Panc1 (cell line): ENCODE data around the gene PELI2. TPM values are rescaled to one million over a fixed set of nuclear protein-coding genes. Genes with fewer than 3 reads are reported as not detected.

ENCODE experiments used
- ATAC-seq: fragments of 200-7000 bp; cut with Tn5 transposase; 2 replicates; pipeline ENCODE4 v1.9.1; 2020; ENCODE audit warnings: mild to moderate bottlenecking, moderate library complexity
- BruUV-seq: library from RNA; stranded (reverse); fragments of 400-500 nt; replicated peaks from 2 replicates; lab custom pipeline; 2021; lab: Mats Ljungman, UMichigan
- CTCF ChIA-PET: fragments of 300-600 bp; sonication (Branson Sonifier 250); formaldehyde crosslinking; loops from one replicate; lab custom pipeline; 2022; ENCODE audit warnings: antibody characterized with exemption; lab: Charles Lee
- POLR2A ChIA-PET: fragments of 300-600 bp; sonication (Branson Sonifier 250); formaldehyde crosslinking; loops from one replicate; lab custom pipeline; 2022; ENCODE audit warnings: antibody characterized with exemption; lab: Charles Lee
- DNase-seq: peaks from one replicate; pipeline ENCODE4 v3.0.0-alpha.2; 2010; ENCODE audit warnings: low read depth, low spot score
- H3K27ac ChIP-seq: 2 replicates; pipeline ENCODE4 v1.5.1; 2011; ENCODE audit warnings: mild to moderate bottlenecking, low read length, inconsistent platforms
- H3K27me3 ChIP-seq: fragments of 200-500 bp; sonication (Bioruptor generic); 2 replicates; pipeline ENCODE4 v1.6.0; 2014; ENCODE audit warnings: low read length, inconsistent platforms; ENCODE audit not compliant: control insufficient read depth, insufficient read depth
- H3K36me3 ChIP-seq: fragments of 200-500 bp; sonication (Bioruptor generic); 2 replicates; pipeline ENCODE4 v1.5.1; 2014; ENCODE audit warnings: inconsistent platforms, mild to moderate bottlenecking, low read length, moderate library complexity; ENCODE audit not compliant: control insufficient read depth, insufficient read depth
- H3K4me1 ChIP-seq: 2 replicates; pipeline ENCODE4 v1.5.1; 2011; ENCODE audit warnings: inconsistent platforms, mild to moderate bottlenecking, low read length, moderate library complexity; ENCODE audit not compliant: control insufficient read depth, insufficient read depth
- H3K4me3 ChIP-seq, 2 experiments: 2 replicates each; pipeline ENCODE4 v1.5.1; 2011 to 2012; ENCODE audit warnings: low read depth in 2 of 2, low read length in 2 of 2, mild to moderate bottlenecking in 2 of 2, inconsistent platforms in 1 of 2, moderate library complexity in 1 of 2
- H3K9me3 ChIP-seq: fragments of 200-500 bp; sonication (Bioruptor generic); 2 replicates; pipeline ENCODE4 v1.5.1; 2014; ENCODE audit warnings: low read depth, mild to moderate bottlenecking, inconsistent platforms, low read length, moderate library complexity; ENCODE audit not compliant: control insufficient read depth, insufficient read depth
- CTCF ChIP-seq: fragments of 450-650 bp; IDR thresholded peaks from 2 replicates; pipeline ENCODE4 v1.5.1; 2017; ENCODE audit warnings: mild to moderate bottlenecking
- POLR2AphosphoS5 ChIP-seq: IDR thresholded peaks from 2 replicates; pipeline ENCODE4 v1.6.1; 2012; ENCODE audit warnings: mild to moderate bottlenecking, low read depth, low read length, moderate library complexity
- REST ChIP-seq, 2 experiments: IDR thresholded peaks; 2 replicates each; pipeline ENCODE4 v1.6.1; 2011 to 2012; ENCODE audit warnings: low read depth in 2 of 2, control low read depth in 1 of 2, low read length in 1 of 2, mild to moderate bottlenecking in 1 of 2, moderate library complexity in 1 of 2; ENCODE audit not compliant: insufficient read depth in 1 of 2
- SIN3A ChIP-seq: IDR thresholded peaks from 2 replicates; pipeline ENCODE4 v1.6.1; 2012; ENCODE audit warnings: low read depth, mild to moderate bottlenecking, low read length, moderate library complexity, borderline replicate concordance; ENCODE audit not compliant: insufficient read depth
- TCF7L2 ChIP-seq: IDR thresholded peaks from 2 replicates; pipeline ENCODE4 v1.6.1; 2011; ENCODE audit warnings: mild to moderate bottlenecking, low read depth, low read length, inconsistent platforms
- in situ Hi-C: cut with HindIII; loops from 2 replicates; pipeline ENCODE4 v1.10.0; 2016; ENCODE audit warnings: low sequenced_read_pairs, low pct_unique_long_range_greater_than_20kb
- intact Hi-C: fragments of 100-400 bp; cut with micrococcal nuclease; formaldehyde crosslinking; loops from one replicate; pipeline ENCODE4 v1.10.0; 2022; ENCODE audit not compliant: unreplicated experiment
- total RNA-seq: library from RNA; stranded (reverse); gene quantifications from one replicate; pipeline ENCODE4 v1.2.1, GENCODE V29; 2021; ENCODE audit not compliant: unreplicated experiment

The PELI2 gene
- total RNA-seq, 1 experiment from 2014 or later = 0.28 TPM

GRCh38 chr14:56133547-56133946, 15.3 kb downstream of the PELI2 start:
- CTCF ChIA-PET = no interaction called here

DNA sequence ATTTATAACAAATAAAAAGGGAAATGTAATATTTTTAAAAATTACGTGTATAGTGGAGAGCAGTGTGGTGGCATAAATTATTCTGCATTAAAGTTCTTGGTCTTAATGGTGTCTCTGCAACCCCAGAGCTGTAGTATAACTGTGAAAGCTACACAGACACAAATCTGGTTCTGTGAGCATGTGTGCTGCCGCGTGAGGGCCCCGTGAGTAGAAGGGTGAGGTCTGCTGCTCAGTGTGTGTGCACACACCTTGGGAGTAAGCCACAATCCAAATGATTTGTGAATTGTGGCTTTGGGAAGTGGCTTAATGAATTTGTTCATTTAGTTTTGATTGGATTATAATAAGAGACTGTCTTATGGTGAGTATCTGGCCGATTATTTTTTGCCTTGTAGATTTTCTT, 16.8 kb downstream of the PELI2 start:
- H3K4me1 ChIP-seq = no peaks in the 10 kb centered on the region
- TF ChIP-seq REST (IDR thresholded peaks at IDR 0.05; ENCODE audit: insufficient read depth in 1 of 2, low read depth in 2 of 2, low read length in 1 of 2) (no peak), SIN3A (no peak), TCF7L2 (no peak), POLR2AphosphoS5 (no peak)

More at GRCh38 chr14:56133547-56133946, 15.3 kb downstream of the PELI2 start:
- Histone ChIP-seq H3K27ac (no peak overlapping the region), H3K9me3 (no peaks in the 10 kb centered on the region), H3K4me3 (no peak overlapping the region), H3K4me1 (no peaks in the 10 kb centered on the region), H3K36me3 (no peaks in the 10 kb centered on the region), H3K27me3 (peaks cover 7% of the 10 kb centered on the region)
- intact Hi-C loops = no loop called here
- no peak for DNase-seq
- ATAC-seq = no peak
- TF ChIP-seq POLR2AphosphoS5 = no peak
- TF ChIP-seq TCF7L2 = no peak
- no peak for TF ChIP-seq REST (IDR thresholded peaks at IDR 0.05; ENCODE audit: insufficient read depth in 1 of 2, low read depth in 2 of 2, low read length in 1 of 2)
- TF ChIP-seq SIN3A = no peak
- no peak for TF ChIP-seq CTCF
- BruUV-seq = no TSS peak
- POLR2A ChIA-PET = no interaction called here
- in situ Hi-C loops = no loop called here

More for the DNA sequence above, 16.8 kb downstream of the PELI2 start:
- H3K9me3 ChIP-seq = no peaks in the 10 kb centered on the region
- in situ Hi-C loops (no loop called here), intact Hi-C loops (no loop called here)
- ChIA-PET CTCF (no interaction called here), POLR2A (no interaction called here)
- H3K4me3 ChIP-seq = no peak overlapping the region
- no peak for ATAC-seq
- DNase-seq = no peak
- H3K27me3 ChIP-seq = peaks cover 11% of the 10 kb centered on the region
- H3K27ac ChIP-seq = no peak overlapping the region
- BruUV-seq = no TSS peak
- no peaks in the 10 kb centered on the region for H3K36me3 ChIP-seq
